PC-3 (cell line): ENCODE results near the gene GRIN2C. TPM values are rescaled to one million over a fixed set of nuclear protein-coding genes. Genes with fewer than 3 reads are reported as not detected.

Experiments
- ATAC-seq: fragments of 200-7000 bp; cut with Tn5 transposase; 2 replicates; pipeline ENCODE4 v1.9.1; 2020; ENCODE audit warnings: mild to moderate bottlenecking, moderate library complexity
- BruUV-seq: library from RNA; stranded (reverse); fragments of 400-500 nt; replicated peaks from 2 replicates; lab custom pipeline; 2021; lab: Mats Ljungman, UMichigan
- CTCF ChIA-PET: fragments of 300-600 bp; sonication (Branson Sonifier 250); formaldehyde crosslinking; loops from one replicate; lab custom pipeline; 2022; ENCODE audit warnings: antibody characterized with exemption; lab: Charles Lee
- POLR2A ChIA-PET: fragments of 300-600 bp; sonication (Branson Sonifier 250); formaldehyde crosslinking; loops from one replicate; lab custom pipeline; 2022; ENCODE audit warnings: antibody characterized with exemption; ENCODE audit not compliant: unreplicated experiment; lab: Charles Lee
- DNase-seq: peaks from one replicate; pipeline ENCODE4 v3.0.0-alpha.2; 2015
- H2AFZ ChIP-seq: fragments of 300-600 bp; sonication (generic); 2 replicates; pipeline ENCODE4 v1.6.0; 2016; ENCODE audit warnings: antibody characterized with exemption, low read length
- H3F3A ChIP-seq: fragments of 300-600 bp; sonication (generic); one replicate; pipeline ENCODE4 v1.6.0; 2017; ENCODE audit warnings: antibody characterized with exemption, low read length, control low read depth, mild to moderate bottlenecking; ENCODE audit not compliant: unreplicated experiment
- H3K27ac ChIP-seq: fragments of 300-600 bp; sonication (generic); 2 replicates; pipeline ENCODE4 v1.5.1; 2016; ENCODE audit warnings: mild to moderate bottlenecking, low read length
- H3K27me3 ChIP-seq: fragments of 300-600 bp; sonication (generic); 2 replicates; pipeline ENCODE4 v1.6.1; 2016; ENCODE audit warnings: low read length, mixed read lengths
- H3K36me3 ChIP-seq: fragments of 300-600 bp; sonication (generic); 2 replicates; pipeline ENCODE4 v1.6.1; 2016; ENCODE audit warnings: low read depth, mixed run types, low read length, mixed read lengths
- H3K4me1 ChIP-seq: fragments of 300-600 bp; sonication (generic); 2 replicates; pipeline ENCODE4 v1.5.1; 2016; ENCODE audit warnings: low read length; ENCODE audit not compliant: insufficient read depth
- H3K4me2 ChIP-seq: fragments of 300-600 bp; sonication (generic); 2 replicates; pipeline ENCODE4 v1.6.0; 2016; ENCODE audit warnings: low read length
- H3K4me3 ChIP-seq: fragments of 300-600 bp; sonication (generic); 2 replicates; pipeline ENCODE4 v1.5.1; 2016; ENCODE audit warnings: mild to moderate bottlenecking, low read length, mixed read lengths
- H3K79me2 ChIP-seq: fragments of 300-600 bp; sonication (generic); 2 replicates; pipeline ENCODE4 v1.6.1; 2017; ENCODE audit warnings: low read length, mixed read lengths
- H3K9ac ChIP-seq: fragments of 300-600 bp; sonication (generic); 2 replicates; pipeline ENCODE4 v1.6.0; 2016; ENCODE audit warnings: mild to moderate bottlenecking, low read length
- H3K9me2 ChIP-seq: fragments of 300-600 bp; sonication (generic); replicated peaks from 2 replicates; pipeline ENCODE4 v1.6.1; 2016; ENCODE audit warnings: mixed run types, low read length, mixed read lengths
- H3K9me3 ChIP-seq: fragments of 300-600 bp; sonication (generic); 2 replicates; pipeline ENCODE4 v1.6.1; 2016; ENCODE audit warnings: low read length, mixed read lengths
- H4K20me1 ChIP-seq: fragments of 300-600 bp; sonication (generic); 2 replicates; pipeline ENCODE4 v1.6.1; 2016; ENCODE audit warnings: low read length, mixed read lengths
- EZH2 ChIP-seq: fragments of 300-600 bp; sonication (generic); IDR thresholded peaks from one replicate; pipeline ENCODE4 v1.6.1; 2017; ENCODE audit warnings: antibody characterized with exemption, mild to moderate bottlenecking, low read length; ENCODE audit not compliant: unreplicated experiment
- EZH2phosphoT487 ChIP-seq: fragments of 300-600 bp; sonication (generic); IDR thresholded peaks from 2 replicates; pipeline ENCODE4 v1.6.1; 2018; ENCODE audit warnings: mild to moderate bottlenecking, antibody characterized with exemption, low read length, borderline replicate concordance
- intact Hi-C: fragments of 100-400 bp; cut with micrococcal nuclease; formaldehyde crosslinking; loops from 2 replicates; pipeline ENCODE4 v1.9.0; 2023
- total RNA-seq: library from RNA; depleted of rRNA; stranded (reverse); fragments of >200 nt; gene quantifications from 2 replicates; pipeline ENCODE4 v1.2.3, GENCODE V29; 2014
- TF ChIP-seq, protein P1 (sequence below): fragments of 300-600 bp; sonication (generic); conservative IDR thresholded peaks from 2 replicates; pipeline ENCODE4 v1.5.1; 2017; ENCODE audit warnings: antibody characterized with exemption, low read depth, mild to moderate bottlenecking, low read length

Gene GRIN2C
- total RNA-seq, 1 experiment from 2014 or later, result 0.04 TPM

DNA sequence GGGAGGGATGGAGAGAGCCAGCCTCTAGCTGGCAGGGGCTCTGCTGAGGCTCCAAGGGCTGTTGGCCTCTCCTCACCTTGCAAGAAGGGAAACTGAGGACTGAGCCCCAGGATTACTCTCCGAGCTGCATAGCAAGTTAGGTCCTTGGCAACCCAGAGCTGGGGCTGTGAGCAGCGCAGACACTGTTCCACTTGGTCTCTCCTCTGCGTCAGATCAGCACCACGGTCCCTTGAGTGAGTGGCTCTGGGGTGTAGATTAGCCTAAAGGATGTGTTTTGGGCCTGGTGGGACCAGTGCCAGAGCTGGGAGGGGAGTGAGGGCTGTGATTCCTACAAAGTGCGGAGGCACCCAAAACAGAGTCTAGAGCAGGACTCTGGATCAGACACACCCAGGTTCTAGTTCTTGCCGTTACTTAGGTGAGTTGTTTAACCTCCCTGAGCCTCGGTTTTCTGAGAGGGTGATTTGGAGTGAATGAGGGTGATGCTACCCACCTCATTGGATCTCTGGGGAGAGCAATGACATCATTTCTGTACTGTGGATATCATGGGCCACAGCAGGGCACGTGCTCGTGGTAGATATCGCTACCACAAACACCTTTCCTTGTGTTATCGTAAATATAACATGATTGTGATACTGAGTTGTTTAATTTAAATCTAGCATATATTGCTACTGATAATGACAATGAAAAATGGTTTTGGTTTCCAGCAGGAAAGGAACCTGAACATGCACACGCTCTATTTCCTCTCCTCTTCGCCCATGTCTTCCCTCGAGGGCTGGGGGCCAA lies 41.9 kb upstream of the GRIN2C start:
- no peak overlapping the region for H3K4me3 ChIP-seq
- ChIA-PET CTCF (no interaction called here), POLR2A (no interaction called here)
- H3K27ac ChIP-seq, result no peak overlapping the region
- H3K4me1 ChIP-seq, result no peaks in the 10 kb centered on the region
- TF ChIP-seq, protein P1, sequence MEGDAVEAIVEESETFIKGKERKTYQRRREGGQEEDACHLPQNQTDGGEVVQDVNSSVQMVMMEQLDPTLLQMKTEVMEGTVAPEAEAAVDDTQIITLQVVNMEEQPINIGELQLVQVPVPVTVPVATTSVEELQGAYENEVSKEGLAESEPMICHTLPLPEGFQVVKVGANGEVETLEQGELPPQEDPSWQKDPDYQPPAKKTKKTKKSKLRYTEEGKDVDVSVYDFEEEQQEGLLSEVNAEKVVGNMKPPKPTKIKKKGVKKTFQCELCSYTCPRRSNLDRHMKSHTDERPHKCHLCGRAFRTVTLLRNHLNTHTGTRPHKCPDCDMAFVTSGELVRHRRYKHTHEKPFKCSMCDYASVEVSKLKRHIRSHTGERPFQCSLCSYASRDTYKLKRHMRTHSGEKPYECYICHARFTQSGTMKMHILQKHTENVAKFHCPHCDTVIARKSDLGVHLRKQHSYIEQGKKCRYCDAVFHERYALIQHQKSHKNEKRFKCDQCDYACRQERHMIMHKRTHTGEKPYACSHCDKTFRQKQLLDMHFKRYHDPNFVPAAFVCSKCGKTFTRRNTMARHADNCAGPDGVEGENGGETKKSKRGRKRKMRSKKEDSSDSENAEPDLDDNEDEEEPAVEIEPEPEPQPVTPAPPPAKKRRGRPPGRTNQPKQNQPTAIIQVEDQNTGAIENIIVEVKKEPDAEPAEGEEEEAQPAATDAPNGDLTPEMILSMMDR, result no peak
- TF ChIP-seq EZH2phosphoT487 (no peak), EZH2 (no peak)
- no peaks in the 10 kb centered on the region for H3K9me2 ChIP-seq
- peaks cover 7% of the 10 kb centered on the region; the same call in 1 of the 2 replicates for H3K27me3 ChIP-seq
- intact Hi-C loops, result no loop called here
- no peak overlapping the region for H2AFZ ChIP-seq
- H3K9me3 ChIP-seq, result no peaks in the 10 kb centered on the region
- no peaks in the 10 kb centered on the region for H3F3A ChIP-seq
- no peaks in the 10 kb centered on the region for H3K79me2 ChIP-seq
- DNase-seq, result no peak
- H3K36me3 ChIP-seq, result no peaks in the 10 kb centered on the region
- no peak overlapping the region for H3K4me2 ChIP-seq
- H3K9ac ChIP-seq, result no peak overlapping the region
- no peak for ATAC-seq
- H4K20me1 ChIP-seq, result no peaks in the 10 kb centered on the region
- BruUV-seq, result no TSS peak

GRCh38 chr17:74900208-74900607 lies 40.5 kb upstream of the GRIN2C start:
- TF ChIP-seq, protein P1, result no peak
- TF ChIP-seq EZH2phosphoT487, result no peak
- no TSS peak for BruUV-seq
- DNase-seq (no peak), ATAC-seq (no peak)
- CTCF ChIA-PET, result no interaction called here
- H3K9me2 ChIP-seq, result no peaks in the 10 kb centered on the region
- H3K4me2 ChIP-seq, result no peak overlapping the region
- H3K36me3 ChIP-seq, result no peaks in the 10 kb centered on the region
- intact Hi-C loops, result no loop called here
- no peaks in the 10 kb centered on the region for H3K4me1 ChIP-seq
- no peaks in the 10 kb centered on the region for H4K20me1 ChIP-seq
- H3F3A ChIP-seq, result no peaks in the 10 kb centered on the region
- H3K9me3 ChIP-seq, result no peaks in the 10 kb centered on the region
- H3K79me2 ChIP-seq, result no peaks in the 10 kb centered on the region
- POLR2A ChIA-PET, result no interaction called here
- H3K27ac ChIP-seq, result no peak overlapping the region
- no peak overlapping the region for H2AFZ ChIP-seq
- H3K9ac ChIP-seq, result no peak overlapping the region
- H3K27me3 ChIP-seq, result peaks cover 18% of the 10 kb centered on the region
- no peak overlapping the region for H3K4me3 ChIP-seq

- no peaks in the 10 kb centered on the region for H3K9me2 ChIP-seq
- DNase-seq, result no peak
- ChIA-PET CTCF (no interaction called here), POLR2A (no interaction called here)
- TF ChIP-seq, protein P1, result no peak
- TF ChIP-seq EZH2phosphoT487 (no peak), EZH2 (no peak)
- intact Hi-C loops, result no loop called here
- BruUV-seq, result no TSS peak
- no peaks in the 10 kb centered on the region for H3K36me3 ChIP-seq
- no peaks in the 10 kb centered on the region for H3K9me3 ChIP-seq
- ATAC-seq, result no peak
- no peak overlapping the region for H3K27ac ChIP-seq
- no peak overlapping the region for H2AFZ ChIP-seq
- peaks cover 32% of the 10 kb centered on the region for H3K27me3 ChIP-seq
- no peaks in the 10 kb centered on the region for H3K4me1 ChIP-seq
- H3K4me3 ChIP-seq, result no peak overlapping the region
- H3K9ac ChIP-seq, result no peak overlapping the region
- H3F3A ChIP-seq, result no peaks in the 10 kb centered on the region
- H4K20me1 ChIP-seq, result no peaks in the 10 kb centered on the region
- H3K4me2 ChIP-seq, result no peak overlapping the region
- no peaks in the 10 kb centered on the region for H3K79me2 ChIP-seq
Measured at GRCh38 chr17:74898376-74898946, 38.8 kb upstream of the GRIN2C start.
